AG10803 (cell line): ENCODE results near the gene MOB4.
"Not testable (repeated sequence)": the region's sequence is repeated elsewhere in the genome, so short reads cannot be mapped to it uniquely, and the experiment has no call there.

Experiments used
- DNase-seq: peaks from one replicate; pipeline ENCODE4 v3.0.0; 2010; ENCODE audit warnings: low read depth
- H3K4me3 ChIP-seq: 2 replicates; pipeline ENCODE4 v1.5.1; 2011; ENCODE audit warnings: mild to moderate bottlenecking, low read length, control low read depth
- CTCF ChIP-seq: conservative IDR thresholded peaks from 2 replicates; pipeline ENCODE4 v1.5.1; 2011; ENCODE audit warnings: mild to moderate bottlenecking, low read length, control low read depth, inconsistent platforms

MOB4 gene

GRCh38 chr2:197547163-197547900 lies 31.5 kb downstream of the MOB4 start:
- DNase-seq: no peak
- TF ChIP-seq CTCF: no peak
- no peak overlapping the region for H3K4me3 ChIP-seq

GRCh38 chr2:197548582-197548981 lies 32.7 kb downstream of the MOB4 start:
- no peak overlapping the region for H3K4me3 ChIP-seq
- TF ChIP-seq CTCF: no peak
- DNase-seq: no peak

GRCh38 chr2:197551260-197551659 lies 35.4 kb downstream of the MOB4 start:
- H3K4me3 ChIP-seq, DNase-seq: not testable (repeated sequence)

GRCh38 chr2:197555467-197555866 lies 39.6 kb downstream of the MOB4 start:
- no peak for DNase-seq
- no peak for TF ChIP-seq CTCF
- H3K4me3 ChIP-seq: no peak overlapping the region

- TF ChIP-seq CTCF: no peak
- DNase-seq: peak; percentile 82
- no peak overlapping the region for H3K4me3 ChIP-seq
These were observed 40.6 kb downstream of the MOB4 start for GRCh38 chr2:197556456-197556855.

GRCh38 chr2:197558393-197558792 lies 42.5 kb downstream of the MOB4 start:
- TF ChIP-seq CTCF: no peak
- no peak overlapping the region for H3K4me3 ChIP-seq
- DNase-seq: no peak

GRCh38 chr2:197559681-197560080 lies 43.8 kb downstream of the MOB4 start:
- DNase-seq: no peak
- H3K4me3 ChIP-seq: no peak overlapping the region
- TF ChIP-seq CTCF: no peak
